Left colon (tissue), 2 donors: Measurements from ENCODE around the gene BLNK. TPM values are rescaled to one million over a fixed set of nuclear protein-coding genes. Genes with fewer than 3 reads are reported as not detected.

Source experiments
- ATAC-seq: fragments of 200-7000 bp; cut with Tn5 transposase; one replicate; pipeline ENCODE4 v1.9.1; 2020; ENCODE audit warnings: mild to moderate bottlenecking, moderate library complexity
- DNase-seq, 2 donors: peaks; one replicate each; pipeline ENCODE4 v3.0.0-alpha.2; 2020
- intact Hi-C, 2 donors: fragments of 100-400 bp; cut with DNase I in 1 of 2; cut with micrococcal nuclease in 1 of 2; formaldehyde crosslinking; loops; one replicate each; pipeline versions ENCODE4 v1.11.2 to v1.14.0; 2022; cut with DNase I, micrococcal nuclease
- total RNA-seq, 2 donors: library from RNA; stranded (reverse); fragmentation: NEBNext Ultra II Directional; extraction: Animal tissue kit (Norgen Biotek cat#: 25700); gene quantifications; one replicate each; pipeline ENCODE4 v1.2.1, GENCODE V29; 2021
- donor health status: DM: no; HTN: no; CAD: no.
- donor health status: DM: yes; HTN: yes; CAD: no.

Gene BLNK
- total RNA-seq, 2 donors from 2014 or later = 22.1 to 24.9 TPM

DNA sequence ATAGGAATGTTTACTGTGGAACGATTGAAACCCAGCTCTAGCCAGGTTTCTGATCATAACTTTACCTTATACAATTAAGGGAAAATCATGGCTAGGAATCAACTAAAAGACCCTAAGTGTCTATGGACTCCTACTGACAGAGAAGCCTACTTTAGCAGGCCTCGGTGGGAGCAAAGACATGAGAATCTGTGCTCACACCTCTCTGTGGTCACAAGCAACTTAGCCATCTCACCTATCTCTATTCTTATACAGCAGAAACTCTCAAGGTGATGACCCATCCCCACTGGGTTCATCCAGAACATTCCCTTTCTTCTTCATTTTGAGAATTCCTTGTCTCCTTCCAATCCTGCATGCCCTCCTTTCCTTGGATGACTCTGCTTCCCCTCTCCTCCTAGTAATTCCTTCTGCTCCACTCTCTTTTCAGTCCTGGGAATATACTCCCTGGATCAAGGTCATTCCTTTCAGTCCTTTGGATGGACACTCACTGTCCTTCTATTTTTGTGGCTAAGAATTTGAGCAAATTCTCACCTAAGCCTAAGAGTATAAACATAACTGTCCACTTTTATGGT, 2.9 kb downstream of the BLNK start:
- no peak for ATAC-seq
- DNase-seq = no peak
- intact Hi-C loops = no loop called here

DNA sequence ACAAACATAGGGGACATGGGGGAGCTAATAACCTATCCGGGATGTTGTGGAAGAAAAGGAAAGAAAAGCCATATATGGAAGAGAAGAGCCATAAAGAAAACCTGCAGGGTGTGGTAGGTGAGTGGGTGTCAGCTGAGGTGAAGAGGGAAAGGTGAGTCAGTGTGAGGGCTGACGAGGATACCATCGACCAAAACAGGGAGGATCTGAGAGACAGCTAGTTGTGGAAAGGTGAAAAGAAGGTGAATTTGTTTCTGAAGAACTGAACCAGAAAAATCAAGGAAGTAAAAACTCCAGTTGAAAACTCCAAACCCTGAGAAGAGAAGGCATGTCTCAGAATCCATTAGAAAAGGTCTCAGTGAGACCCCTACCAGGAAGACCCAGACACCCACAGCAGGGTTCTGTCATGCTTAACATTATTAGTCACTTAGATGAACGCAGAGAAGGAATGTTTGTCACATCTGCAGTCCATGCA, 4.1 kb downstream of the BLNK start:
- intact Hi-C loops = no loop called here
- ATAC-seq = peak; percentile 64

DNA sequence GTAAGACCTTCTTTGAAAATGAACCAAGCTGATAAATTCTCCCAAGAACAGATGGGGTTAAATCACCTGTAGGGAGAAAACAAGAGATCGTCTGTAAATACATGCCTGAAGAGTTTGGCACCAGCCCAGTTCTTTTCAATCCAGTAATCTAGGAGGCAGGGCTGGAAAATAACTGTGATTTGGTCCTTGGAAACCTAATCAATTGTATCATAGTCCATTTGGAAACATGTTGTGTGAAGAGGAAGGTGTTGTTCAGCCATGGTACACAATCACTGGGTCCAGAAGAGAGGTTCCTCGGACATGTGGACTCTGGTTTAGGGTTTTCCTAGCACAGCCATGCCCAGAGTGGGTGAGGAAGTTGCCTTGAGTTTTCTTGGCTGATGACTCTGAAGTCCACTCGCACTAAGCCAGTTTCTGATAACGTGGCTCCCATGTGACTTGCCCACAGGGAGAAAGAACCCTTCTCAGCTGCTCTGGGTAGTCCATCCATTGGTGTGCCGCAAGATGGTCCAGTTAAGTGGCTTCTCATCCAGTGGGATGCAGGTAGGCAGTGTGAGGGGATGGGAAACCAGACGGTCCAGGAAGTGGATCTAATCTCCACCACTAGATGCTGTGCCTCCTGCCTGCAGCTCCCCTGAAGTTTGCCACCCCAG, 5.1 kb downstream of the BLNK start:
- DNase-seq = no peak
- ATAC-seq = peak; percentile 44
- intact Hi-C loops = no loop called here

More for the DNA sequence above, 4.1 kb downstream of the BLNK start:
- no peak for DNase-seq

DNA sequence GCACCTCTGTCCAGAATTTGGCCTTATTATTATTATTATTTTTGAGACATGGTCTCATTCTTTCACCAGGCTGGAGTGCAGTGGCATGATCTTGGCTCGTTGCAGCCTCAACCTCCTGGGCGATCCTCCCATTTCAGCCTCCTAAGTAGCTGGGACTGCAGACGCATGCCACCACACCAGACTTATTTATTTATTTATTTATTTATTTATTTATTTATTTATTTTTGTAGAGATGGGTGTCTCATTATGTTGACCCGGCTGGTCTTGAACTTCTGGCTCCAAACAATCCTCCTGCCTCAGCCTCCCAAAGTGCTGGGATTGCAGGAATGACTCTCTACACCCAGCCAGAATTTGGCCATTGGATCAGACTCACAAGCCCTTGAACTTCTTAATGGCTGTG, 6.4 kb downstream of the BLNK start:
- intact Hi-C loops = no loop called here
- ATAC-seq = no peak
- no peak for DNase-seq

DNA sequence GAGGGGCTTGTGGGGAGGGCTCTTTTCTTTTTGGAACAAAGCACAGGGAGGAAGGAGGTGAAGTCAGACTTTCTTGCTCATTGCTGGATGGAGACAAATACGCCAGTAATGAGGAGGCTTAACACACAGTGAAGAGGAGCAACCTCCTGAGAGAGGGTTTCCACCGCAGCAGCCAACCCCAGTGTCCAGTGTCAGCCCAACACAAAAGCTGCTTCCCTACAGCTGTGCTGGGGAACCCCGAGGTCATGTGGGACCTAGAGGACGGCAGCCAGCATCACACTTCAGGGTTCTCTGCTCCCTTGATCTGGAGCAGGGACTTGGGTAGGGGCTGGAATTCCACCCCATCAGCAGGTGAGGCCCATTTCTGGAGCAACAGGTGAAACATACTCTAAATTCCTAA, 7.7 kb downstream of the BLNK start:
- no peak for ATAC-seq
- no peak for DNase-seq
- intact Hi-C loops = no loop called here

DNA sequence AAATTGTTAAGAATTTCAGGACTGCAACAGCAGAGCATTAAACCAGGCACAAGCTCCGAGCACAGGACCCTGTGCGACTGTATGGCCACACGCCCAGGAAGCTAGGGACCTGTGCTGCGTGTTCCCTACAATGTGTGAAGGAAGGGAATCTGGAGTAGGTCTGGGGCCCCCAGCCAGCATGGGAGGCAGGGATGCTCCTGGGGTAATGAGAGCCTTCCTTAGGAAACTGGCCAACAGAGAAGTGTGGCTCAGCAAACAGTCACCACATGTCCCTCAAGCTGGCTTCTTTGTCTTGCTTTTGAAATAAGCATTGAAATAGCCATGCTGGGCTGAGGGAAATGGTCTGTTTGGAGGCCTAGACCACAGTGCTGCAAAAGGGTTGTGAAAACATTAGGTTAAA, 8.2 kb downstream of the BLNK start:
- no peak for DNase-seq
- ATAC-seq = no peak
- intact Hi-C loops = no loop called here

DNA sequence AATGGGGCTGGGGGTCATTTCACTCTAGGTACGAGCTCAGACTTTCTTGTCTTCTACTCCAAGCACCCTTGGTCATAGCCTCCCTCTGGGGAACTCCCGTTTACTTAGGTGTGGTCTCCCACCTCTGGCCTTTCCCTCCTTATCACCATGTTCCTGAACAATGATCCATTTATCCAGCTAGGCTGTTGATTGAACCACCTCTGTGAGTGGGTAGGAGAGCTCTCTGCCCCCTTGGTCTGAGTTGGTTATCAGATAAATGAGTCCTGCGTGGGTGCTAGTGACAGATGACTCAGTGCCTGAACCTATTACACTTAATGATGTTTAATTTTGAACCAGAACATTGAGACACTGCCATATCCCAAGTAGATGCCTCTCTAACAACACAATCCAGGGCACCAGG, 9.4 kb downstream of the BLNK start:
- ATAC-seq = peak; percentile 86
- intact Hi-C loops = no loop called here
- DNase-seq = peak in 1 of 2 donors; percentile 52

DNA sequence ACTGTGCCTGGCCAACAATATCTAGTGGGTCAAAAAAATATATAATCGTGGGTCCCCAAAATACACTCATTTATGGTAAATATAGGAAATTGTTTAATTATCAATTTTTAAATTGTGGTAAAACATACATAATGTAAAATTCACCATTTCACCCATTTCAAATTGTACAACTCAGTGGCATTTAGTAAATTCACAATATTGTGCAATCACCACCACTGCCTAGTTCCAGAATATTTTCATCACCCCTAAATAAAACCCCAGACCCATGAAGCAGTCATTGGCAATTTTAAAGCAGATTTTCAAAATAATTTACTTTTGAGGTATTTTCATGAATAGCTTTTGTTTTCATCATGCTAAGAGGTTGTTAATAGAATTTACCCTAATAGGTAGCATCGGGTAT, 10.2 kb downstream of the BLNK start:
- intact Hi-C loops = no loop called here

DNA sequence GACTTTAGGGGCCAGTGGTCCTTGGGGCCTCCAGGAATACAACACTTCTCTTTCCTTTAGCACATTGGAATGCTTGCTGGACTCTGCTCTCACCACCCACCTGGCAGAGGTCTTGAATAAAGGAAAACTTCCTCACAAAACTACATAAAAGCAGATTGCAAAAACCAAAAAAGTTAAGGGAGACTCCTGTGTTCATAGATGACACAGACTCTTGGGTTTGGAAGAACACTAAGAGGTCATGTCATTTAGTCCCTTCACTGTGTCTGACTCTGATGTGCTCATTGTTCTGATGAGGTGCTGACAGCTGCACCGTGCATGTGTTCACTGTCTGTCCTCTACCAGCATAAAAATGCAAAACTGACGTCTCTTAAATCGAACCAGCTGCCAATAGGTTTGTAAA, 11.4 kb downstream of the BLNK start:
- DNase-seq = peak in 1 of 2 donors; percentile 55
- ATAC-seq = peak; percentile 29
- intact Hi-C loops = no loop called here

More for the DNA sequence above, 10.2 kb downstream of the BLNK start:
- DNase-seq = no peak
- no peak for ATAC-seq

DNA sequence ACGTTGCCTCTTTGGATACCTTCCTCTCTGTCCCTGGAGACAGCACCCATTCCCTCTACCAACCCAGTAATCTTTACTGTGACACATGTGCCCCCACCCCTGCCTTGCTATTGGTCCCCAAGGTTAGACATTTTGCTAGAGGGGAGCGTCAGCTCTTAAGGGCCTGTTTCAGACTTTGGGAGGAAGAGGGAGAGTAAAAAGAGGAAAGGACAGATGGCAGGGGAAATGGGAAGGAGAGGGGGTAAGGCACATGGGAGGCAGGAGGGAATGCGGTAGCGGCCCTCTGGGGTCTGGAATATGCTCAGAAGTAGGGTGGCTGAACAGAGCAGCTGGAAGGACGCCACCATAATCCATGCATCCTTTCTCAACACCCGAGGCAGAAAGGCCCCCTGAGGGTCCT, 12.2 kb downstream of the BLNK start:
- intact Hi-C loops = no loop called here
- DNase-seq (no peak), ATAC-seq (no peak)

DNA sequence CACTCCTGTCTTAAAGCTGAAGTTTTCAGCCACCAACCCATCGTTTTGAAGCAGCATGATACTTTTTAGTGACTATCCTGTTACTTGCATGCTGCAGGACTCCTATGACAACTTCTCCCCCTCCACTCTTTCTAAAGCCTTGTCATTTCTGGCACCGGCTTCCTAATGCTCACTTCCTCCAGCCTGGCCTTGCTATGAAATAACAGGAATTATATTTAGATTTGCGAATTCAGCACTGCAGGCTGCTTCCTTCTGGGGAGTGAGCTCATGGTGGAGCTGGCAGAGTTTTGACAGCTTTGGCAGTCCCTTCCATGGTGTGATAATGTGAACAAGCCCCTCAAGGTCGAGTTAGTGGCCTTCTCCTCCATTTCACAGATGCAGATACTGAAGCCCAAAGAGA, 13.4 kb downstream of the BLNK start:
- DNase-seq (no peak), ATAC-seq (no peak)
- intact Hi-C loops = no loop called here

DNA sequence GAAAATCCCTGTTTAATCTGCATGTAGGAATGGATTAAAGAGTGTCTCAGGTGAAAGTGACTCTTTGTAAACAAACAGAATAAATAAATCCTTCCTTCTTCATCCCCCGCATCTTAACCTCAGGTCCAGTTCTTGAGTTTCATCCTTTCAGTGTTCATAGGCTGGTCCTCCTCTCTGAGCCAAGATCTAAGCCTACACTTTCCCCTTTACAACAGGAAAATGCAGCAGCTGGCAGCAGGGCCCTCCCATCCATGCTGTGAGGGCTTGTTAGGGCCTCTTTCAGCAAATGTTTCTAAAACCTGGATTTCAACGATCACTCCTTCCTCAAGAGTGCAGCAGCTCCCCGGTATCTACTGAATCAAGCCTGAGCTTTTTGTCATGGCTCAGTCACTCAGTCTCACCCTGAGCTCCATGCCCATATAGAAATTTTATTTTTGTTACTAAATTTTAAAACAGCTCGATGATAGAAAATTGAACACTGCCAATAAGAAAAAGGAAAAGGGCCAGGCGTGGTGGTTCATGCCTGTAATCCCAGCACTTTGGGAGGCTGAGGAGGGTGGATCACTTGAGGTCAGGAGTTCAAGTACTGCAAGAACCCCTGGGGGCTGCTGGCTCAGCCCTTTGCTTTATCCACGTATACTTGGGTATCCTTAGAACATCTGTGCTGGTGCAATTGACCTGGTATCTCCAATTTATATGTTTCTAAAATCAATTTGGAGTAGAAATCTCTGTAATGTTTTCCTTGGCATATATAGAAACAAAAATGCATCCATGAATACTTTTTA, 15.6 kb downstream of the BLNK start:
- no peak for DNase-seq
- no peak for ATAC-seq
- intact Hi-C loops = no loop called here

DNA sequence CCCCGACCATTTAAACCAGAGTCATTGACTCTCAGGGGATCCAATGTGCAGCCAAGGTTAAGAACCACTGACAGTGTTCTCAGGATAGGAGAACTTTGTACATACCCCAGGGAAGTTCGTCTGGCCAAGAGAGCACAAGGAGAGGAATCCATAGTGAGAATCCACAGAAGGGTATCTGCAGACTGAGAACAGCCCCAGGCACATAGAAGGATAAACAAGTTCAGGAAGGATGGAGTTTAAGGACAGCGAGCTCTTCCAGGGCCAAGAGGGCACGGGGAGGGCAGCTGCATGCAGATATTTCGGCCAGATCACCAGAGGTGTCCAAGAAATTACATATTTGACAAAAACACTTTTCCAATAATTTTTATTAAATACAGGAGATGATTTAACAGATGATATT, 16.4 kb downstream of the BLNK start:
- DNase-seq (no peak), ATAC-seq (no peak)
- intact Hi-C loops = no loop called here

DNA sequence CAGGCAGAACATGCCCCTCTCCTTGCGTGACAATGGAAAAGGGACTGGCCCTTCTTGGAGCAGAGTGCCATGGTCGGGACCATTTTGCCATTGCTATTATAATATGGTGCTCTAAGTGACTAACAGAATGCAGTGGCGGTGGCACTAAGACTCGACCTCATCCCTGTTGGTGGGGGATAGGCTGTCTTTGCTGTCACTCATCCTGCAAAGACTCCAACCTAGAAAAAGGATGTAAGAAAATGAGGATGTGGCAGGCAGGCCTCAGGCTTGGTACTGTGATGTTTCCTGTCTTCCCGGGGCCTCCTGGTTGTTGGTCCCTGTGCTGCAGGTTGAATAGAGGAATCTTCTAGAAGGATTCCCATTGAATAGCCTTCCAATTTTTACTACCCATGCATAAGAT, 18.6 kb downstream of the BLNK start:
- no peak for ATAC-seq
- DNase-seq = no peak
- intact Hi-C loops = no loop called here

DNA sequence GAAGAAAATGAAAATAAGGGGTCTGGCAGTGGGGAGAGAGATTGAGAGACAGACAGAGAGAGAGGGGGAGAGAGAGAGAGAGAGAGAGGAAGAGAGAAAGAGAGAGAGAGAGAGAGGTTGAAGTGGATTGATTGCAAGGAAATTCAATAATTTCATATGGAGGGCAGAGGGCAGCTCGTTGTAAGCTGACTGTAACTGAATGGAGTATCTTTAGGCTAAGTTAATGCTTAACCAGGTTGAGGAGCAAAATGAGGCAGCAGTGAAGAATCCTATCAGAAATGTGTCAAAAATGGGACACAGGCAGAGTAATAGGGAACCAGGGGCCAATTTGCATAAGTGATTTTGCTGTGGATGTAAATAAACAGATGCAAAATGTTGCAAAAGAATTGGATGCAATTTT, 21.0 kb downstream of the BLNK start:
- intact Hi-C loops = no loop called here
- ATAC-seq (peak; percentile 89), DNase-seq (no peak)

DNA sequence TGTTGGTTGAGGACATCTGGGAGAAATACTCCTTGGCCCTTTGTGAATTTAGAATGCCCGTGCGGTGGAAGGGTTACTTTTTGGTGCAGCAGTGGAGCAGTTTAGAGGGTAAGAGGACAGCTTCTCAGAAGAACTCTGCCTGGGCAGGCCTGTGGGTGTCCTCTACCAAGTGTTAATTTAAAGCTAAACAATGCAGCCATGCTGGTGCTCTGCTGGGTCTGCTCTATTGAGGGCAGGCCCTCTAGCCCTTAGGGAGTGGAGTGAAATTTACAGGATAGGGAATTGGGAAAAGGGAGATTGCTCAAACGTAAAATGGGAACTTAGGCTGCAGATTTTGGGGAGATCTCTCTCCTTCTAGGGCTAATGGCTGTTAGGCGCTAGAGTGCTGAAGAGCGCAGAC, 22.1 kb downstream of the BLNK start:
- ATAC-seq (no peak), DNase-seq (no peak)
- intact Hi-C loops = no loop called here

DNA sequence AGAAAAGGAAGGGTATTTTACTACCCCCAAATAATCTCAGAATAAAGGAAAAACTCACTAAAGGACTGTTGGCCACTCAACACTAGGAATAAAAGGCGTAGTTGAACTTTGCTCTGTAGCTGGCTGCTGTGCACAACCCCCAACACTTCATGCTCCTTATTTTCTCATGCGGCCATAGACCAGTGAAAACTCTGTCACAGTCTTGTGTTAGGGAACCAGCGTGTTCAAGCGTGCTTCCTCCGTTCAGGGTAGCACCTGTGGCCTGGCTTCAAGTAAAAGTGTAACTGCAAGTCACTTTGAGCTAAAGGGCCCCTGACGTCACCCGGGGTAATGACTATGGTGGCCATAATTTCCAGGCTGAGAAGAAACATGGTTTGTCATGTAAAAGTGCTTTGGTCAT, 27.0 kb downstream of the BLNK start:
- ATAC-seq (peak; percentile 80), DNase-seq (peak; percentile 58 to 70)
- intact Hi-C loops = no loop called here

DNA sequence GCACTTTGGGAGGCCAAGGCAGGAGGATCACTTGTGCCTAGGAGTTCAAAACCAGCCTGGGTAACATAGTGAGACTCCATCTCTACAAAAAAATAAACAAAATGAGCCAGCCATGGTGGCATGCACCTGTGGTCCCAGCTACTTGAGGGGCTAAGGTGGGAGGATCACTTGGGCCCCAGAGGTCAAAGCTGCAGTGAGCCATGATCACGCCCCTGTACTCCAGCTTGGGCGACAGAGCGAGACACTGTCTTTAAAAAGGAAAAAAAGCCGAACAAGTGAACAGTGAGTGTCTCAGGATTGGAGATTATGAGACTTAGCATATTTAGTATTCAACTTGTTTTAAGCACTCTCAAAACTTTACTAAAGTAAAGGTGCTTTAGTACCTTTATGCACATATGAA, 28.1 kb downstream of the BLNK start:
- intact Hi-C loops = no loop called here
- ATAC-seq = no peak
- no peak for DNase-seq

DNA sequence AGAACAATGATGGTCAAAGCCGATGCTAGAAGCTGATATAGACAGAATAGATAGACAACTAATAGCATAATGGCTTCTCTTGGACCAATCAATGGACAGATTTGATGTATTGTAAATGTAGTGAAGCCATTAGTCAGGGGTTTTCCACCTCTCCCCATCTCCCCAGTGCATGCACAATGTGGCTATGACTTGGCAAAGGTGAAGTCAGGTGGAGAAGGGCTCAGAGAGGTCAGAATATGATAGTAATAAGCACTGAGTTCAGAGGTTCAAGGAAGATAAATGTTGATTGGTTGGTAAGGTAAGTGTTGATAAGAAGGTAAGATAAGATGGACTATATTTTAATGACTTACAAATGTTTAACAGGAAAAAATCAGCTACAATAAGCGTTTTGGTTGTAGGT, 28.5 kb downstream of the BLNK start:
- intact Hi-C loops = no loop called here
- no peak for DNase-seq

More for the DNA sequence above, 28.5 kb downstream of the BLNK start:
- ATAC-seq = peak; percentile 83
